NK-92 (cell line): ENCODE data around the gene USE1.
"Not testable (repeated sequence)": the region's sequence is repeated elsewhere in the genome, so short reads cannot be mapped to it uniquely, and the experiment has no call there.

Experiments
- DNase-seq: peaks from one replicate; lab custom pipeline; 2025; ENCODE audit not compliant: unreplicated experiment; lab: John Stamatoyannopoulos, UW

USE1 gene

GRCh38 chr19:17215127-17215971 lies at the start of gene USE1:
Gene USE1, plus strand, starts transcription at chr19:17215357. Its CDS starts 49 bp downstream, at chr19:17215406.
- DNase-seq, result peak; percentile 22

- no peak for DNase-seq
Observed at GRCh38 chr19:17165715-17166114, 49.4 kb upstream of the USE1 start.

- DNase-seq, result no peak
Observed at GRCh38 chr19:17170538-17171297, 44.4 kb upstream of the USE1 start.

- no peak for DNase-seq
Observed at GRCh38 chr19:17171874-17172273, 43.3 kb upstream of the USE1 start.

- no peak for DNase-seq
Observed at GRCh38 chr19:17172624-17173345, 42.4 kb upstream of the USE1 start.

- no peak for DNase-seq
Observed at GRCh38 chr19:17178291-17178690, 36.9 kb upstream of the USE1 start.

GRCh38 chr19:17180997-17181702 lies 34.0 kb upstream of the USE1 start:
- no peak for DNase-seq

GRCh38 chr19:17183271-17183761 lies 31.8 kb upstream of the USE1 start:
- DNase-seq, result no peak

GRCh38 chr19:17183858-17184321 lies 31.3 kb upstream of the USE1 start:
- DNase-seq, result no peak

GRCh38 chr19:17184371-17184841 lies 30.8 kb upstream of the USE1 start:
- DNase-seq, result no peak

GRCh38 chr19:17185590-17185989 lies 29.6 kb upstream of the USE1 start:
- DNase-seq, result no peak

GRCh38 chr19:17191736-17192135 lies 23.4 kb upstream of the USE1 start:
- DNase-seq, result not testable (repeated sequence)

GRCh38 chr19:17192751-17193150 lies 22.4 kb upstream of the USE1 start:
- no peak for DNase-seq

- DNase-seq, result no peak
Observed at GRCh38 chr19:17194608-17195007, 20.5 kb upstream of the USE1 start.

GRCh38 chr19:17195106-17195505 lies 20.1 kb upstream of the USE1 start:
- no peak for DNase-seq

- DNase-seq, result no peak
Observed at GRCh38 chr19:17196610-17197009, 18.5 kb upstream of the USE1 start.

- no peak for DNase-seq
Observed at GRCh38 chr19:17197666-17198065, 17.5 kb upstream of the USE1 start.

- DNase-seq, result no peak
Observed at GRCh38 chr19:17200408-17201079, 14.6 kb upstream of the USE1 start.

GRCh38 chr19:17202249-17202648 lies 12.9 kb upstream of the USE1 start:
- no peak for DNase-seq

- no peak for DNase-seq
Observed at GRCh38 chr19:17202713-17203112, 12.4 kb upstream of the USE1 start.
